Measurements from ENCODE around the gene DENND4A. TPM values are rescaled to one million over a fixed set of nuclear protein-coding genes. Genes with fewer than 3 reads are reported as not detected.

DENND4A gene
- total and polyA plus RNA-seq, 9 of the 15 experiments (the other 6 are each of a cell fraction or from before 2014, with no cell fraction given), result 6.8 to 32.3 (median 19.9) TPM

- in situ Hi-C loops (cut with MboI), result no loop called here
- no peak for DNase-seq (ENCODE audit: extremely low read depth in 1 of 4, low spot score in 3 of 4)
- H2AFZ ChIP-seq (ENCODE audit: low read depth, low read length), result no peak overlapping the region
- ChIA-PET POLR2A (no interaction called here), CTCF (ENCODE audit: low intra/inter-chr PET ratio) (no interaction called here)
- H3K4me2 ChIP-seq (ENCODE audit: insufficient read depth, low read length), result no peak overlapping the region
- no peaks in the 10 kb centered on the region for H3K27me3 ChIP-seq (ENCODE audit: control insufficient read depth in 2 of 2, insufficient read depth in 2 of 2, low read length in 2 of 2)
- no peaks in the 10 kb centered on the region for H3K4me1 ChIP-seq (replicated peaks in 1 of 2; ENCODE audit: control insufficient read depth in 2 of 2, insufficient read depth in 2 of 2, low read length in 2 of 2)
- H3K9me3 ChIP-seq (replicated peaks; ENCODE audit: control insufficient read depth, insufficient read depth, low read depth, low read length), result no peaks in the 10 kb centered on the region
- FAIRE-seq, result no peak
- no peak overlapping the region for H3K4me3 ChIP-seq
- TF ChIP-seq SMARCC2 (IDR thresholded peaks at IDR 0.05; ENCODE audit: low read depth) (no peak), ZNF398 (CRISPR knock-in tag; IDR thresholded peaks at IDR 0.05) (no peak), SIRT6 (IDR thresholded peaks at IDR 0.05; ENCODE audit: low read depth, low read length) (no peak), ZFP30 (CRISPR knock-in tag; IDR thresholded peaks at IDR 0.05; ENCODE audit: borderline replicate concordance) (no peak)
- H4K20me1 ChIP-seq (replicated peaks; ENCODE audit: control insufficient read depth, insufficient read depth, low read length), result no peaks in the 10 kb centered on the region
- intact Hi-C loops (cut with micrococcal nuclease), result no loop called here
- peaks cover 10% of the 10 kb centered on the region; the same call in 2 of the 3 replicates for H3K36me3 ChIP-seq (ENCODE audit: control insufficient read depth, insufficient read depth, low read length)
- H3K79me2 ChIP-seq (ENCODE audit: control insufficient read depth, insufficient read depth, low read length), result no peaks in the 10 kb centered on the region
- WGBS (ENCODE audit: insufficient coverage, low coverage, missing lambda C conversion rate), result 66% methylated on average over 2 of the region's 2 CpGs
- no peak overlapping the region for H3K27ac ChIP-seq (ENCODE audit: extremely low read depth, low read depth, low read length)
- H3K9me1 ChIP-seq (ENCODE audit: control insufficient read depth, insufficient read depth, low read length), result no peaks in the 10 kb centered on the region
- no peak for ATAC-seq
- BruUV-seq (replicated peaks), result no TSS peak
- H3K9ac ChIP-seq (ENCODE audit: insufficient read depth in 1 of 2, low read depth in 2 of 2, low read length in 2 of 2), result no peak overlapping the region
Observed at GRCh38 chr15:65712415-65712814, 79.7 kb downstream of the DENND4A start.

GRCh38 chr15:65695081-65695480, 97.0 kb downstream of the DENND4A start:
- BruUV-seq (replicated peaks), result no TSS peak
- Histone ChIP-seq H3K27ac (ENCODE audit: extremely low read depth, low read depth, low read length) (no peak overlapping the region), H3K79me2 (ENCODE audit: control insufficient read depth, insufficient read depth, low read length) (no peaks in the 10 kb centered on the region), H3K4me3 (no peak overlapping the region), H3K4me2 (ENCODE audit: insufficient read depth, low read length) (no peak overlapping the region), H4K20me1 (replicated peaks; ENCODE audit: control insufficient read depth, insufficient read depth, low read length) (no peaks in the 10 kb centered on the region), H3K9ac (ENCODE audit: insufficient read depth in 1 of 2, low read depth in 2 of 2, low read length in 2 of 2) (no peak overlapping the region), H2AFZ (ENCODE audit: low read depth, low read length) (no peak overlapping the region), H3K9me1 (ENCODE audit: control insufficient read depth, insufficient read depth, low read length) (no peaks in the 10 kb centered on the region), H3K4me1 (replicated peaks in 1 of 2; ENCODE audit: control insufficient read depth in 2 of 2, insufficient read depth in 2 of 2, low read length in 2 of 2) (no peaks in the 10 kb centered on the region), H3K36me3 (ENCODE audit: control insufficient read depth, insufficient read depth, low read length) (peaks cover 48% of the 10 kb centered on the region), H3K9me3 (replicated peaks; ENCODE audit: control insufficient read depth, insufficient read depth, low read depth, low read length) (no peaks in the 10 kb centered on the region), H3K27me3 (ENCODE audit: control insufficient read depth in 2 of 2, insufficient read depth in 2 of 2, low read length in 2 of 2) (no peaks in the 10 kb centered on the region)
- ATAC-seq (no peak), FAIRE-seq (no peak), DNase-seq (ENCODE audit: extremely low read depth in 1 of 4, low spot score in 3 of 4) (no peak)
- POLR2A ChIA-PET, result no interaction called here
- in situ Hi-C loops (cut with MboI), result no loop called here
- intact Hi-C loops (cut with micrococcal nuclease), result no loop called here
- WGBS (ENCODE audit: insufficient coverage, low coverage, missing lambda C conversion rate), result 97% methylated on average over 2 of the region's 2 CpGs
- CTCF ChIA-PET (ENCODE audit: low intra/inter-chr PET ratio), result interaction anchor here (0.7 kb wide), 1 partner anchor 17 kb away, joined by 3 read pairs; no protein-coding TSS in a partner anchor
- TF ChIP-seq GMEB1 (CRISPR knock-in tag; IDR thresholded peaks at IDR 0.05), result no peak
- no peak for TF ChIP-seq SMAD1 (IDR thresholded peaks at IDR 0.05; ENCODE audit: low read depth, low read length, partially characterized antibody)
- no peak for TF ChIP-seq ZKSCAN1 (IDR thresholded peaks at IDR 0.05; ENCODE audit: low read depth, low read length)
- TF ChIP-seq POLR2G (IDR thresholded peaks at IDR 0.05; ENCODE audit: low read depth, low read length), result no peak
- no peak for TF ChIP-seq MYBL2 (IDR thresholded peaks at IDR 0.05; ENCODE audit: low read depth)
- no peak for TF ChIP-seq MYBL2 (CRISPR knock-in tag; IDR thresholded peaks at IDR 0.05; ENCODE audit: borderline replicate concordance)
- no peak for TF ChIP-seq USF1 (CRISPR knock-in tag; IDR thresholded peaks at IDR 0.05)
